SK-N-SH treated with all-trans-retinoic acid at 6 μM for 48 hours (cell line): ENCODE results near the gene TNS4.

ENCODE experiments used
- CREB5 ChIP-seq: fragments of 250-450 bp; sonication (Bioruptor Pico); IDR thresholded peaks from 2 replicates; pipeline ENCODE4 v1.5.1; 2020; ENCODE audit warnings: low read depth, mild to moderate bottlenecking, moderate library complexity
- CSDC2 ChIP-seq: fragments of 250-450 bp; sonication (Bioruptor Pico); IDR thresholded peaks from 2 replicates; pipeline ENCODE4 v1.5.0; 2020; ENCODE audit warnings: mild to moderate bottlenecking, moderate library complexity
- CSRNP3 ChIP-seq: fragments of 250-450 bp; sonication (Bioruptor Pico); IDR thresholded peaks from 2 replicates; pipeline ENCODE4 v1.5.1; 2021; ENCODE audit warnings: mild to moderate bottlenecking, moderate library complexity
- PPARA ChIP-seq: fragments of 250-450 bp; sonication (Bioruptor Pico); IDR thresholded peaks from 2 replicates; pipeline ENCODE4 v1.5.0; 2020; ENCODE audit warnings: mild to moderate bottlenecking, borderline replicate concordance
- RARB ChIP-seq: fragments of 250-450 bp; sonication (Bioruptor Pico); IDR thresholded peaks from 2 replicates; pipeline ENCODE4 v1.8.0; 2021; ENCODE audit warnings: mild to moderate bottlenecking, moderate library complexity
- SNAI2 ChIP-seq: fragments of 250-450 bp; sonication (Bioruptor Pico); IDR thresholded peaks from 2 replicates; pipeline ENCODE4 v1.5.0; 2020; ENCODE audit warnings: mild to moderate bottlenecking, moderate library complexity
- ZC3H10 ChIP-seq: fragments of 250-450 bp; sonication (Bioruptor Pico); IDR thresholded peaks from 2 replicates; pipeline ENCODE4 v1.5.1; 2021; ENCODE audit warnings: mild to moderate bottlenecking, moderate library complexity
- ZFP3 ChIP-seq: fragments of 250-450 bp; sonication (Bioruptor Pico); IDR thresholded peaks from 2 replicates; pipeline ENCODE4 v1.5.0; 2020; ENCODE audit warnings: mild to moderate bottlenecking, moderate library complexity
- ZFP30 ChIP-seq: fragments of 450-650 bp; formaldehyde crosslinking; IDR thresholded peaks from 2 replicates; pipeline ENCODE4 v1.5.0; 2022; ENCODE audit warnings: mild to moderate bottlenecking, moderate library complexity

GRCh38 chr17:40462343-40463121, 38.9 kb downstream of the TNS4 start:
- no peak for TF ChIP-seq CREB5 (CRISPR knock-in tag)
- no peak for TF ChIP-seq RARB
- no peak for TF ChIP-seq PPARA (CRISPR knock-in tag)
- no peak for TF ChIP-seq CSDC2 (CRISPR knock-in tag)
- TF ChIP-seq SNAI2: no peak
- no peak for TF ChIP-seq CSRNP3 (CRISPR knock-in tag)
- TF ChIP-seq ZC3H10: no peak
- TF ChIP-seq ZFP3: no peak
- no peak for TF ChIP-seq ZFP30
